Measurements from ENCODE around the gene GJD3. TPM values are rescaled to one million over a fixed set of nuclear protein-coding genes. Genes with fewer than 3 reads are reported as not detected.

Gene GJD3
- total and polyA plus RNA-seq, 2 donors (not counting 3 experiments of a cell fraction or from before 2014, with no cell fraction given) = 0.10 to 0.40 TPM

- no peaks in the 10 kb centered on the region for H3K27me3 ChIP-seq (ENCODE audit: control insufficient read depth in 2 of 2, insufficient read depth in 2 of 2, low read length in 2 of 2)
- no peaks in the 10 kb centered on the region for H3K9me3 ChIP-seq (replicated peaks; ENCODE audit: control insufficient read depth, insufficient read depth, low read length)
- ChIA-PET POLR2A (no interaction called here), CTCF (interaction anchor here (1.6 to 2.7 kb wide), 3 partner anchors 10 to 18 kb away, joined by 5 to 7 read pairs (median 6); no protein-coding TSS in a partner anchor)
- peaks cover 67% of the 10 kb centered on the region for H3K79me2 ChIP-seq (ENCODE audit: control insufficient read depth, insufficient read depth, low read length)
- H4K20me1 ChIP-seq (replicated peaks; ENCODE audit: control insufficient read depth, extremely low read depth, insufficient read depth, low read length) = no peaks in the 10 kb centered on the region
- H3K4me1 ChIP-seq (ENCODE audit: control insufficient read depth, extremely low read depth, insufficient read depth, low read length) = peaks cover 83% of the 10 kb centered on the region
- BruUV-seq (replicated peaks) = no TSS peak
- H2AFZ ChIP-seq (ENCODE audit: low read depth, low read length) = no peak overlapping the region
- no peak overlapping the region for H3K4me2 ChIP-seq (ENCODE audit: insufficient read depth, low read length)
- H3K27ac ChIP-seq (ENCODE audit: insufficient read depth, low read depth, low read length) = peak overlapping the region; percentile 95
- no peaks in the 10 kb centered on the region for H3K36me3 ChIP-seq (ENCODE audit: control insufficient read depth in 2 of 2, extremely low read depth in 1 of 2, insufficient read depth in 2 of 2, low read length in 2 of 2)
- no peak for DNase-seq (ENCODE audit: low read depth, low spot score)
- H3K4me3 ChIP-seq (replicated peaks in 1 of 3; ENCODE audit: insufficient read depth in 1 of 3, low read depth in 1 of 3, low read length in 3 of 3) = no peak overlapping the region
- TF ChIP-seq MYC (IDR thresholded peaks at IDR 0.05; ENCODE audit: low read depth, low read length) (no peak), EZH2 (IDR thresholded peaks at IDR 0.05; ENCODE audit: borderline replicate concordance, low read depth, low read length, severe bottlenecking) (no peak), GATA2 (IDR thresholded peaks at IDR 0.05; ENCODE audit: insufficient read depth, insufficient read length, low read depth, low read length) (no peak), POLR2AphosphoS5 (IDR thresholded peaks at IDR 0.05; ENCODE audit: insufficient read depth, low read depth, low read length) (no peak), JUN (IDR thresholded peaks at IDR 0.05; ENCODE audit: borderline replicate concordance, insufficient read depth, insufficient read length, low read depth) (no peak)
- TF ChIP-seq, protein P1, sequence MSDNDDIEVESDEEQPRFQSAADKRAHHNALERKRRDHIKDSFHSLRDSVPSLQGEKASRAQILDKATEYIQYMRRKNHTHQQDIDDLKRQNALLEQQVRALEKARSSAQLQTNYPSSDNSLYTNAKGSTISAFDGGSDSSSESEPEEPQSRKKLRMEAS (IDR thresholded peaks at IDR 0.05; ENCODE audit: insufficient read depth, insufficient read length) = no peak
- H3K9ac ChIP-seq (replicated peaks; ENCODE audit: extremely low read depth, insufficient read depth, low read length) = peak overlapping the region; percentile 84
- H3K9me1 ChIP-seq (replicated peaks; ENCODE audit: control insufficient read depth, extremely low read depth, insufficient read depth, low read length) = no peaks in the 10 kb centered on the region
- FAIRE-seq = no peak
- intact Hi-C loops (cut with micrococcal nuclease) (no loop called here), dilution Hi-C loops (cut with MboI; ENCODE audit: extremely low pct_ligation_motif_present, low sequenced_read_pairs) (no loop called here)
Observed at GRCh38 chr17:40321524-40321929, 43.0 kb downstream of the GJD3 start.

- CTCF ChIA-PET = interaction anchor here (1.6 to 6.9 kb wide), 4 partner anchors 13 to 34 kb away, joined by 5 to 109 read pairs (median 6); no protein-coding TSS in a partner anchor
- Histone ChIP-seq H3K4me2 (ENCODE audit: insufficient read depth, low read length) (no peak overlapping the region), H3K36me3 (ENCODE audit: control insufficient read depth in 2 of 2, extremely low read depth in 1 of 2, insufficient read depth in 2 of 2, low read length in 2 of 2) (no peaks in the 10 kb centered on the region), H4K20me1 (replicated peaks; ENCODE audit: control insufficient read depth, extremely low read depth, insufficient read depth, low read length) (no peaks in the 10 kb centered on the region), H3K27ac (ENCODE audit: insufficient read depth, low read depth, low read length) (peak overlapping the region; percentile 95), H3K79me2 (ENCODE audit: control insufficient read depth, insufficient read depth, low read length) (peaks cover 61% of the 10 kb centered on the region), H3K9me3 (replicated peaks; ENCODE audit: control insufficient read depth, insufficient read depth, low read length) (no peaks in the 10 kb centered on the region), H3K9me1 (replicated peaks; ENCODE audit: control insufficient read depth, extremely low read depth, insufficient read depth, low read length) (no peaks in the 10 kb centered on the region), H2AFZ (ENCODE audit: low read depth, low read length) (no peak overlapping the region), H3K9ac (replicated peaks; ENCODE audit: extremely low read depth, insufficient read depth, low read length) (no peak overlapping the region), H3K4me1 (ENCODE audit: control insufficient read depth, extremely low read depth, insufficient read depth, low read length) (peaks cover 83% of the 10 kb centered on the region), H3K4me3 (replicated peaks in 1 of 3; ENCODE audit: insufficient read depth in 1 of 3, low read depth in 1 of 3, low read length in 3 of 3) (no peak overlapping the region), H3K27me3 (ENCODE audit: control insufficient read depth in 2 of 2, insufficient read depth in 2 of 2, low read length in 2 of 2) (no peaks in the 10 kb centered on the region)
- POLR2A ChIA-PET = no interaction called here
- no peak for DNase-seq (ENCODE audit: low read depth, low spot score)
- TF ChIP-seq FOS (IDR thresholded peaks at IDR 0.05; ENCODE audit: borderline replicate concordance, insufficient read depth, low read length) (no peak), GATA2 (IDR thresholded peaks at IDR 0.05; ENCODE audit: insufficient read depth, insufficient read length, low read depth, low read length) (no peak), EZH2 (IDR thresholded peaks at IDR 0.05; ENCODE audit: borderline replicate concordance, low read depth, low read length, severe bottlenecking) (no peak), JUN (IDR thresholded peaks at IDR 0.05; ENCODE audit: borderline replicate concordance, insufficient read depth, insufficient read length, low read depth) (no peak), POLR2AphosphoS5 (IDR thresholded peaks at IDR 0.05; ENCODE audit: insufficient read depth, low read depth, low read length) (no peak), MYC (IDR thresholded peaks at IDR 0.05; ENCODE audit: low read depth, low read length) (no peak), POLR2A (IDR thresholded peaks at IDR 0.05; ENCODE audit: low read depth, low read length) (no peak)
- TF ChIP-seq, protein P2, sequence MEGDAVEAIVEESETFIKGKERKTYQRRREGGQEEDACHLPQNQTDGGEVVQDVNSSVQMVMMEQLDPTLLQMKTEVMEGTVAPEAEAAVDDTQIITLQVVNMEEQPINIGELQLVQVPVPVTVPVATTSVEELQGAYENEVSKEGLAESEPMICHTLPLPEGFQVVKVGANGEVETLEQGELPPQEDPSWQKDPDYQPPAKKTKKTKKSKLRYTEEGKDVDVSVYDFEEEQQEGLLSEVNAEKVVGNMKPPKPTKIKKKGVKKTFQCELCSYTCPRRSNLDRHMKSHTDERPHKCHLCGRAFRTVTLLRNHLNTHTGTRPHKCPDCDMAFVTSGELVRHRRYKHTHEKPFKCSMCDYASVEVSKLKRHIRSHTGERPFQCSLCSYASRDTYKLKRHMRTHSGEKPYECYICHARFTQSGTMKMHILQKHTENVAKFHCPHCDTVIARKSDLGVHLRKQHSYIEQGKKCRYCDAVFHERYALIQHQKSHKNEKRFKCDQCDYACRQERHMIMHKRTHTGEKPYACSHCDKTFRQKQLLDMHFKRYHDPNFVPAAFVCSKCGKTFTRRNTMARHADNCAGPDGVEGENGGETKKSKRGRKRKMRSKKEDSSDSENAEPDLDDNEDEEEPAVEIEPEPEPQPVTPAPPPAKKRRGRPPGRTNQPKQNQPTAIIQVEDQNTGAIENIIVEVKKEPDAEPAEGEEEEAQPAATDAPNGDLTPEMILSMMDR (IDR thresholded peaks at IDR 0.05; ENCODE audit: extremely low read depth in 1 of 2, insufficient read depth in 1 of 2, low read depth in 1 of 2, low read length in 2 of 2) = no peak
- TF ChIP-seq, protein P1 (IDR thresholded peaks at IDR 0.05; ENCODE audit: insufficient read depth, insufficient read length) = no peak
- dilution Hi-C loops (cut with MboI; ENCODE audit: extremely low pct_ligation_motif_present, low sequenced_read_pairs) = no loop called here
- intact Hi-C loops (cut with micrococcal nuclease) = no loop called here
- BruUV-seq (replicated peaks) = no TSS peak
- FAIRE-seq = no peak
Observed at GRCh38 chr17:40320756-40321523, 43.6 kb downstream of the GJD3 start.

Measured in endothelial cell of umbilical vein (primary cell).